Stomach smooth muscle (tissue), 2 donors: ENCODE measurements around the gene NOX4.
"Not testable (repeated sequence)": the region's sequence is repeated elsewhere in the genome, so short reads cannot be mapped to it uniquely, and the experiment has no call there.

Experiments used
- H3K27ac ChIP-seq: one replicate; pipeline ENCODE4 v1.7.0; 2013; ENCODE audit warnings: mild to moderate bottlenecking, low read length, inconsistent platforms
- H3K27me3 ChIP-seq, 2 donors: one replicate each; pipeline ENCODE4 v1.7.0; 2013; ENCODE audit warnings: low read length in 2 of 2; ENCODE audit not compliant: insufficient read depth in 2 of 2, control insufficient read depth in 1 of 2
- H3K36me3 ChIP-seq, 2 donors: one replicate each; pipeline ENCODE4 v1.7.0; 2013; ENCODE audit warnings: low read length in 2 of 2; ENCODE audit not compliant: control insufficient read depth in 2 of 2, insufficient read depth in 2 of 2
- H3K4me1 ChIP-seq: one replicate; pipeline ENCODE4 v1.7.0; 2013; ENCODE audit warnings: low read length; ENCODE audit not compliant: control insufficient read depth, insufficient read depth
- H3K4me3 ChIP-seq, 2 donors: one replicate each; pipeline ENCODE4 v1.7.0; 2013; ENCODE audit warnings: low read length in 2 of 2
- H3K9ac ChIP-seq, 2 donors: one replicate each; pipeline ENCODE4 v1.7.0; 2013; ENCODE audit warnings: low read length in 2 of 2, mild to moderate bottlenecking in 1 of 2
- H3K9me3 ChIP-seq, 2 donors: one replicate each; pipeline ENCODE4 v1.7.0; 2013; ENCODE audit warnings: low read length in 2 of 2; ENCODE audit not compliant: control insufficient read depth in 2 of 2
- donor health status: healthy.
- donor health status: Pancreatic carcinoma.

The NOX4 gene

DNA sequence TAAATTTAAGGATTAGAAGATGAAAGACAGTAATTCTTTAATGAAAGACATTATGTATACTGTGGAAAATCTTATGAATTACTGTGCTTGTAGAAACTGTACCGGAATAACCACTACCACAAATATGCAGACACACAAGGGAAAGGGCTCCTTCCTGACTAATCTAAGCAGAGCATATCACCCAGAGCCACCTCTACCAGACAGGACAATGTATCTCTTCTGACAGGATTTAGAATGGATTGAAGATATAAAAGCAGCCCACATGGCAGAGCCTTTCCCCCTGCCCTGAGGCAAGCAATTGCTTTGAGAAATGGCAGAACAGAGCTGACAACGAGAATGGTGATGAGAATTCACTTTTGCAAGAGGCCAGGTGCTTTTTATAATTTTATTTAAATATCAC is 144.1 kb downstream of the NOX4 start:
- Histone ChIP-seq H3K4me3 (no peak overlapping the region), H3K9ac (no peak overlapping the region), H3K27ac (no peak overlapping the region), H3K9me3 (no peaks in the 10 kb centered on the region), H3K36me3 (no peaks in the 10 kb centered on the region), H3K4me1 (no peaks in the 10 kb centered on the region), H3K27me3 (no peaks in the 10 kb centered on the region)

- no peaks in the 10 kb centered on the region for H3K27me3 ChIP-seq
- no peaks in the 10 kb centered on the region for H3K36me3 ChIP-seq
- H3K9me3 ChIP-seq: no peaks in the 10 kb centered on the region
- H3K4me1 ChIP-seq: no peaks in the 10 kb centered on the region
- H3K27ac ChIP-seq: no peak overlapping the region
- no peak overlapping the region for H3K4me3 ChIP-seq
- no peak overlapping the region for H3K9ac ChIP-seq
These were observed 144.6 kb downstream of the NOX4 start for GRCh38 chr11:89346601-89347000.

DNA sequence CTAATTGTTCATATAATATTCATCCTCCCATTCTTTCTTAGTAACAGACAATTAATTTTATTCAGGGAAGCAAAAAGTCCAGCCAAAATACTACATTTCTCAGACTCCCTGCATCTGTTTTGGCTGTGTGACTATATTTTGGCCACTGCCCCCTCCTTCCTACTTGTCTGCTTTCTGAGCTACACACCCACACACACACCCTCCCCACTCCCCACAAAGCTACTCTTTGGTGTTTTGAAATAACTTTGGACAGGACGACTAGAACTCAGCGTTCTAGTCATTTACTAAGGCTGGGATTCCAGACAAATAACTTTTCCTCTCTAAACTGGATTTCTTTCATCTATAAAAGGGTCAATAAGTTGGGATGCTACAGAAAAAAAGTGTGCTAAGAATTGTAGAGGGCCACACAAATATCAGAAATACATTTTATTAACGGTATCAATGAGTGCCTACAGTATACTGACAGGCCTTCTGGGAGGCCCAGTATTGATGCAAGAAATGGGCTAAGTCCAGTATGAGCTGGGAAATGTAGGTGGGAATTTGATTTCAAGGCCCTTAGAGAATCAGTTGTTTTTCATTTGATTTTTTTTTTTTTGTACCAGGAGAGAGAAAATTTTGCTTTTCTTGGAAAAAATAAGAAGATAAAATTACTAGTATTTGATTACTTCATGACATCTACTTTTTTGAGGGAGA is 148.1 kb downstream of the NOX4 start:
- not testable (repeated sequence) for H3K27ac ChIP-seq, H3K9ac ChIP-seq, H3K9me3 ChIP-seq, H3K27me3 ChIP-seq, H3K4me3 ChIP-seq, H3K36me3 ChIP-seq, H3K4me1 ChIP-seq

DNA sequence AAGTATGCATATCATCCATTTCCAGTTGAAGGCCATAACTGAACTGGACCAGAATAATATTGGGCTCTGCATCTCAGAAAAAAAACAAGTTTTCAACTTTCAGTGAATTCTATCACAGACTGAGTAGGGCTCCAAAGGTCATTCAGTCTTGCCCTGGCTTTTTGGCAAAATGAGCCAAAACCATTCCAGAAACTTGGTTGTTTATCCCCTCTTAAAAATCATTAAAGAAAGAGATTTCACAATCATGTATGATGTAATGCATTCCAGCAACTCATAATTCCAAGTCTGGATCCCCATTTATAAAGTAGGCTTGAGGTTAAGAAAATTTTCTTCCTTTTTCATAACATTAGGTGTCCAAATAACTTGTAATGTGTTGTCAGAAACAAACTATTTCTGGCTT is 150.7 kb downstream of the NOX4 start:
- not testable (repeated sequence) for H3K27me3 ChIP-seq, H3K4me1 ChIP-seq, H3K4me3 ChIP-seq, H3K9me3 ChIP-seq, H3K9ac ChIP-seq, H3K36me3 ChIP-seq, H3K27ac ChIP-seq

- H3K27me3 ChIP-seq, H3K9ac ChIP-seq, H3K27ac ChIP-seq, H3K9me3 ChIP-seq, H3K4me1 ChIP-seq, H3K36me3 ChIP-seq, H3K4me3 ChIP-seq: not testable (repeated sequence)
These were observed 153.1 kb downstream of the NOX4 start for GRCh38 chr11:89338073-89338472.

- H3K27ac ChIP-seq, H3K27me3 ChIP-seq, H3K9ac ChIP-seq, H3K9me3 ChIP-seq, H3K4me1 ChIP-seq, H3K4me3 ChIP-seq, H3K36me3 ChIP-seq: not testable (repeated sequence)
These were observed 154.0 kb downstream of the NOX4 start for GRCh38 chr11:89337100-89337650.

DNA sequence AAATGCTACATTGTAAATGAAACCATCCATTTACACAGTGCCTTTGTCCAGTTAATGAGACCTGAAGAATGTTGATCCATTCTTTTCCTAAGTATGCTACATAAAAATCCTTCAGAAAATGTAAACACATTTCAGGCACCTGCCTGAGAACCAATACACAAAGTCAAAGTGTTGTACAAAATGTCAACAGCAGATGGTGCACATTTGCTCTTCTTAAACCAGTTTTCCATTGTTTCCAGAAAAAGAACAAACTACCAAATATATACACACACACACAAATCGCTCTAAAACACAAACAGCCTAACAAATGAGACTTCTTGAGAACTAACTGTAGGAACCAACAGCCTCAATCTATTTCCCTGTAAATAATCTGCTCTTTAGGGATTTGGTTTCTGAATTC is 157.5 kb downstream of the NOX4 start:
- H3K9ac ChIP-seq, H3K4me1 ChIP-seq, H3K4me3 ChIP-seq, H3K36me3 ChIP-seq, H3K27me3 ChIP-seq, H3K9me3 ChIP-seq, H3K27ac ChIP-seq: not testable (repeated sequence)

DNA sequence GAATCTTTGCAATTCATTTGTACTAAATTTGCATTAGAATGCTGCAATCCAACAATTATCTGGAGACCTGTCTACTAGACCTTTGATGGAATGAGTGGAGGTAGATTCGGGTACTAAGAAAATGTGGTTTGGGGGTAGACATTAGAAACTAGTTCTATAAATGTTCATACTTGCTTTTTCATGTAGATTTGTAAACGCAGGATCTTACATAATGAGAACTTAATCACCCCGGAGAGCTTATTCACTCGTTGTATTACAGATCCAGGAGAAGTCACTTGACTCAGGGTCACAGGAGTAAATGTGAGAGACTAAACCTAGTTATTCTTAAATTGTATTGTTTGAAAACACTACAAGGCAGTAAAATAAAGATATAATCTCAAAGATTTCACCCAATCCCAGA is 159.2 kb downstream of the NOX4 start:
- H3K4me3 ChIP-seq, H3K27ac ChIP-seq, H3K4me1 ChIP-seq, H3K36me3 ChIP-seq, H3K9me3 ChIP-seq, H3K27me3 ChIP-seq, H3K9ac ChIP-seq: not testable (repeated sequence)

GRCh38 chr11:89327885-89328284 is 163.3 kb downstream of the NOX4 start:
- Histone ChIP-seq H3K9ac (no peak overlapping the region), H3K4me3 (no peak overlapping the region), H3K9me3 (no peaks in the 10 kb centered on the region), H3K36me3 (no peaks in the 10 kb centered on the region), H3K4me1 (no peaks in the 10 kb centered on the region), H3K27me3 (no peaks in the 10 kb centered on the region), H3K27ac (no peak overlapping the region)

DNA sequence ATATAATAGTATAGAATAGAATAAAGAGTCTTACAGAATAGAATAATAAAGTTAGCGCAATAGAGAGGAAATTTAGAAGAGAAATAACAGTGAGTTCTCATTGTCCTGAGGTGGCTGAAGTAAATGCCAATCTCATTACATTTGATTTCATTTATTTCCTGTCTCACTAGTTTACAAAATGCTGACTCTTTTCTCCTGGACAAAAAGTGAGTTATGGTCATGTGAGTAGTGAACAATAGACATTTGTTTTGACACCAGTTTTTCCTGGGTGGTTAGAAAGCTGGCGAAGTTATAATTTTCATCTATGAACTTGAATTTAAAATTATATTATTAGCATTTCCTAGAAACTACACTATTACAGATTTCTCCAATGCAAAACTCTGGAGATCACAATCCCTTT is 169.8 kb downstream of the NOX4 start:
- Histone ChIP-seq H3K4me3 (no peak overlapping the region), H3K27ac (no peak overlapping the region), H3K9me3 (no peaks in the 10 kb centered on the region), H3K36me3 (no peaks in the 10 kb centered on the region), H3K27me3 (no peaks in the 10 kb centered on the region), H3K9ac (no peak overlapping the region), H3K4me1 (no peaks in the 10 kb centered on the region)

- H3K27me3 ChIP-seq, H3K27ac ChIP-seq, H3K4me1 ChIP-seq, H3K9ac ChIP-seq, H3K36me3 ChIP-seq, H3K9me3 ChIP-seq, H3K4me3 ChIP-seq: not testable (repeated sequence)
These were observed 180.6 kb downstream of the NOX4 start for GRCh38 chr11:89310607-89311006.
